ENCODE data around the gene ZBTB32. TPM values are rescaled to one million over a fixed set of nuclear protein-coding genes. Genes with fewer than 3 reads are reported as not detected.

Gene ZBTB32
- total and polyA plus RNA-seq, 2 experiments from 2014 or later: 0.65 TPM; not detected in 1

- H3K27me3 ChIP-seq (ENCODE audit: insufficient read depth): no peaks in the 10 kb centered on the region
- H3K4me2 ChIP-seq: no peak overlapping the region
- H3K27ac ChIP-seq (ENCODE audit: low read depth): no peak overlapping the region
- DNase-seq (ENCODE audit: low spot score) (peak; percentile 34), ATAC-seq (peak; percentile 61; the same call in 2 of the 3 replicates)
- peak; percentile 4 to 26; a peak in 1 of 4 replicates for TF ChIP-seq CTCF (conservative IDR thresholded peaks at IDR 0.05; ENCODE audit: low read depth in 2 of 2)
- TF ChIP-seq, protein P1, sequence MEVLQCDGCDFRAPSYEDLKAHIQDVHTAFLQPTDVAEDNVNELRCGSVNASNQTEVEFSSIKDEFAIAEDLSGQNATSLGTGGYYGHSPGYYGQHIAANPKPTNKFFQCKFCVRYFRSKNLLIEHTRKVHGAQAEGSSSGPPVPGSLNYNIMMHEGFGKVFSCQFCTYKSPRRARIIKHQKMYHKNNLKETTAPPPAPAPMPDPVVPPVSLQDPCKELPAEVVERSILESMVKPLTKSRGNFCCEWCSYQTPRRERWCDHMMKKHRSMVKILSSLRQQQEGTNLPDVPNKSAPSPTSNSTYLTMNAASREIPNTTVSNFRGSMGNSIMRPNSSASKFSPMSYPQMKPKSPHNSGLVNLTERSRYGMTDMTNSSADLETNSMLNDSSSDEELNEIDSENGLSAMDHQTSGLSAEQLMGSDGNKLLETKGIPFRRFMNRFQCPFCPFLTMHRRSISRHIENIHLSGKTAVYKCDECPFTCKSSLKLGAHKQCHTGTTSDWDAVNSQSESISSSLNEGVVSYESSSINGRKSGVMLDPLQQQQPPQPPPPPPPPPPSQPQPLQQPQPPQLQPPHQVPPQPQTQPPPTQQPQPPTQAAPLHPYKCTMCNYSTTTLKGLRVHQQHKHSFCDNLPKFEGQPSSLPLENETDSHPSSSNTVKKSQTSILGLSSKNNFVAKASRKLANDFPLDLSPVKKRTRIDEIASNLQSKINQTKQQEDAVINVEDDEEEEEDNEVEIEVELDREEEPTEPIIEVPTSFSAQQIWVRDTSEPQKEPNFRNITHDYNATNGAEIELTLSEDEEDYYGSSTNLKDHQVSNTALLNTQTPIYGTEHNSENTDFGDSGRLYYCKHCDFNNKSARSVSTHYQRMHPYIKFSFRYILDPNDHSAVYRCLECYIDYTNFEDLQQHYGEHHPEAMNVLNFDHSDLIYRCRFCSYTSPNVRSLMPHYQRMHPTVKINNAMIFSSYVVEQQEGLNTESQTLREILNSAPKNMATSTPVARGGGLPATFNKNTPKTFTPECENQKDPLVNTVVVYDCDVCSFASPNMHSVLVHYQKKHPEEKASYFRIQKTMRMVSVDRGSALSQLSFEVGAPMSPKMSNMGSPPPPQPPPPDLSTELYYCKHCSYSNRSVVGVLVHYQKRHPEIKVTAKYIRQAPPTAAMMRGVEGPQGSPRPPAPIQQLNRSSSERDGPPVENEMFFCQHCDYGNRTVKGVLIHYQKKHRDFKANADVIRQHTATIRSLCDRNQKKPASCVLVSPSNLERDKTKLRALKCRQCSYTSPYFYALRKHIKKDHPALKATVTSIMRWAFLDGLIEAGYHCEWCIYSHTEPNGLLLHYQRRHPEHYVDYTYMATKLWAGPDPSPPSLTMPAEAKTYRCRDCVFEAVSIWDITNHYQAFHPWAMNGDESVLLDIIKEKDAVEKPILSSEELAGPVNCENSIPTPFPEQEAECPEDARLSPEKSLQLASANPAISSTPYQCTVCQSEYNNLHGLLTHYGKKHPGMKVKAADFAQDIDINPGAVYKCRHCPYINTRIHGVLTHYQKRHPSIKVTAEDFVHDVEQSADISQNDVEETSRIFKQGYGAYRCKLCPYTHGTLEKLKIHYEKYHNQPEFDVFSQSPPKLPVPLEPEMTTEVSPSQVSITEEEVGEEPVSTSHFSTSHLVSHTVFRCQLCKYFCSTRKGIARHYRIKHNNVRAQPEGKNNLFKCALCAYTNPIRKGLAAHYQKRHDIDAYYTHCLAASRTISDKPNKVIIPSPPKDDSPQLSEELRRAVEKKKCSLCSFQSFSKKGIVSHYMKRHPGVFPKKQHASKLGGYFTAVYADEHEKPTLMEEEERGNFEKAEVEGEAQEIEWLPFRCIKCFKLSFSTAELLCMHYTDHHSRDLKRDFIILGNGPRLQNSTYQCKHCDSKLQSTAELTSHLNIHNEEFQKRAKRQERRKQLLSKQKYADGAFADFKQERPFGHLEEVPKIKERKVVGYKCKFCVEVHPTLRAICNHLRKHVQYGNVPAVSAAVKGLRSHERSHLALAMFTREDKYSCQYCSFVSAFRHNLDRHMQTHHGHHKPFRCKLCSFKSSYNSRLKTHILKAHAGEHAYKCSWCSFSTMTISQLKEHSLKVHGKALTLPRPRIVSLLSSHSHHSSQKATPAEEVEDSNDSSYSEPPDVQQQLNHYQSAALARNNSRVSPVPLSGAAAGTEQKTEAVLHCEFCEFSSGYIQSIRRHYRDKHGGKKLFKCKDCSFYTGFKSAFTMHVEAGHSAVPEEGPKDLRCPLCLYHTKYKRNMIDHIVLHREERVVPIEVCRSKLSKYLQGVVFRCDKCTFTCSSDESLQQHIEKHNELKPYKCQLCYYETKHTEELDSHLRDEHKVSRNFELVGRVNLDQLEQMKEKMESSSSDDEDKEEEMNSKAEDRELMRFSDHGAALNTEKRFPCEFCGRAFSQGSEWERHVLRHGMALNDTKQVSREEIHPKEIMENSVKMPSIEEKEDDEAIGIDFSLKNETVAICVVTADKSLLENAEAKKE (CRISPR knock-in tag; IDR thresholded peaks at IDR 0.05): no peak
- Mint-ChIP-seq H3K4me3 (no peak overlapping the region; the same call in 2 of the 3 replicates), H3K9me3 (no peaks in the 10 kb centered on the region), H3K27ac (no peak overlapping the region), H3K36me3 (ENCODE audit: low read depth) (peaks cover 58% of the 10 kb centered on the region), H3K4me1 (no peaks in the 10 kb centered on the region), H3K27me3 (ENCODE audit: insufficient read depth, low read depth, poor library complexity) (peaks cover 6% of the 10 kb centered on the region)
- no peaks in the 10 kb centered on the region for H3F3A ChIP-seq (replicated peaks; ENCODE audit: low read depth)
- peaks cover 7% of the 10 kb centered on the region; the same call in 1 of the 2 replicates for H4K20me1 ChIP-seq (replicated peaks; ENCODE audit: insufficient read depth)
- H3K9me2 ChIP-seq (ENCODE audit: insufficient read depth): no peaks in the 10 kb centered on the region
- no peaks in the 10 kb centered on the region for H3K79me2 ChIP-seq (replicated peaks; ENCODE audit: insufficient read depth)
- no peak overlapping the region for H2AFZ ChIP-seq
- no peaks in the 10 kb centered on the region for H3K4me1 ChIP-seq (ENCODE audit: insufficient read depth)
- H3K36me3 ChIP-seq (ENCODE audit: insufficient read depth): peaks cover 36% of the 10 kb centered on the region
- H3K4me3 ChIP-seq: no peak overlapping the region
These were observed 46.3 kb upstream of the ZBTB32 start for GRCh38 chr19:35657904-35658700.
